Motor neuron (in vitro differentiated cells): ENCODE results near the gene SRF. TPM values are rescaled to one million over a fixed set of nuclear protein-coding genes. Genes with fewer than 3 reads are reported as not detected.

Experiments used
- ATAC-seq, 8 experiments: fragments of 200-7000 bp; cut with Tn5 transposase; replicated peaks in 6 of 8; 2 replicates each; pipeline ENCODE4 v1.8.0; 2021; ENCODE audit warnings: mild to moderate bottlenecking in 8 of 8, moderate library complexity in 8 of 8
- H3K27ac ChIP-seq, 2 donors: fragments of 250-450 bp; sonication (Bioruptor Pico); 2 replicates each; pipeline ENCODE4 v1.9.0; 2021; ENCODE audit warnings: antibody characterized with exemption in 2 of 2, mild to moderate bottlenecking in 2 of 2, moderate library complexity in 1 of 2
- H3K4me1 ChIP-seq, 2 donors: fragments of 250-450 bp; sonication (Bioruptor Pico); replicated peaks in 1 of 2; 2 replicates each; pipeline ENCODE4 v1.6.1; 2021; ENCODE audit warnings: antibody characterized with exemption in 2 of 2, mild to moderate bottlenecking in 2 of 2, moderate library complexity in 1 of 2
- H3K4me3 ChIP-seq, 5 donors: fragments of 250-450 bp; sonication (Bioruptor Pico); 2 replicates each; pipeline ENCODE4 v1.9.0; 2021; ENCODE audit warnings: antibody characterized with exemption in 5 of 5, mild to moderate bottlenecking in 5 of 5, moderate library complexity in 4 of 5
- WGBS, 10 experiments: fragments of 450-650 bp; shearing (Covaris generic); methylation state at CpG; one replicate each; pipeline ENCODE4 v1.0.0; 2022; 5-methylcytosine and 5-hydroxymethylcytosine counted together
- in situ Hi-C, 9 experiments: fragments of 400-800 bp; cut with MboI; loops; one replicate each; pipeline ENCODE4 v1.15.0; 2021; ENCODE audit warnings: low sequenced_read_pairs in 9 of 9, low pct_unique_long_range_greater_than_20kb in 2 of 9; ENCODE audit not compliant: unreplicated experiment in 9 of 9
- total RNA-seq, 8 experiments: library from RNA; unstranded; fragments of 300-600 nt; gene quantifications; 2 replicates each; pipeline versions ENCODE4 v1.2.3 to v1.2.4, GENCODE V29; 2022

SRF gene
- total RNA-seq, 8 experiments from 2014 or later = 8.5 to 25.9 (median 16.2) TPM

DNA sequence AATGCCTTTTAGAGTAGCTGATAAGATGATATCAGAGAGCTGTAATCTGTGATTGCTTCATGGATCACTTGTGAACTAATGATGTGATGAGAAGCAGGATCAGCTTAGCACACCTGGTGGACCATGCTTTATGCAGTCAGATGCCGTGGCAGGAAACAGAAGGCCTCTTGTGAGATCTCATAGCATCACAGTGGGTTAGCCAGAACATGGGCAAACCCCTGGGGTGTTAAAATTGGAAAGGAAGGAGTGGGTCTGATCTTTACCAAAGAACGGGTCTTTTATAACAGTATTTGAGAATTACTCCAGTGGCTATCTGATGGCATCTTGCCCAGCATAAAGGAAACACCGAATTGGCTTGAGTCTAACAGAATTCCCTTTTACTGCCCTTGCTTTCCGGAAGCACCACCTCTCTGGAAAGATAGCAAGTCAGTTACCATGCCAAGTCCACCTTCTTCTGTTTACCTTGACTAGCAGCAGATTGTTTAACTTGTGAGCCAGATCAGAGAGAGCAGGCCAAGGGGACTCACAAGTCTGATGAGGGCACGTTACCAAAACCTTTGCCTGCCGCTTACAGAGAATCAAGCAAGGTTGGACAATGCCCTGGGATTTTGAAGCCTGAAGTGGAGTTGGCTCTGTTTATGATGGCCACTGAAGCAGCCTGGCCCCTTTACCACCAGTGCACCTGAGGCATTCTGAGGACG, 20.9 kb upstream of the SRF start:
- H3K4me1 ChIP-seq = no peaks in the 10 kb centered on the region

GRCh38 chr6:43159599-43159998, 11.5 kb upstream of the SRF start:
- in situ Hi-C loops = no loop called here
- 55 to 100% (median 84%) methylated on average over 1 to 6 of the region's 11 CpGs; no CpG with 5 or more reads in 4 of the 10 experiments for WGBS, 10 experiments

More for the DNA sequence above, 20.9 kb upstream of the SRF start:
- in situ Hi-C loops = no loop called here
- Histone ChIP-seq H3K27ac (no peak overlapping the region), H3K4me3 (no peak overlapping the region)
- 80 to 100% (median 87%) methylated on average over 1 to 6 of the region's 7 CpGs; no CpG with 5 or more reads in 3 of the 10 experiments for WGBS, 10 experiments
- no peak for ATAC-seq

GRCh38 chr6:43163899-43164298, 7.2 kb upstream of the SRF start:
- H3K27ac ChIP-seq = no peak overlapping the region
- no peak overlapping the region for H3K4me3 ChIP-seq
- H3K4me1 ChIP-seq = no peaks in the 10 kb centered on the region
- no peak for ATAC-seq
- in situ Hi-C loops = no loop called here

More at GRCh38 chr6:43159599-43159998, 11.5 kb upstream of the SRF start:
- Histone ChIP-seq H3K4me1 (no peaks in the 10 kb centered on the region), H3K27ac (no peak overlapping the region), H3K4me3 (no peak overlapping the region)
- ATAC-seq = no peak

DNA sequence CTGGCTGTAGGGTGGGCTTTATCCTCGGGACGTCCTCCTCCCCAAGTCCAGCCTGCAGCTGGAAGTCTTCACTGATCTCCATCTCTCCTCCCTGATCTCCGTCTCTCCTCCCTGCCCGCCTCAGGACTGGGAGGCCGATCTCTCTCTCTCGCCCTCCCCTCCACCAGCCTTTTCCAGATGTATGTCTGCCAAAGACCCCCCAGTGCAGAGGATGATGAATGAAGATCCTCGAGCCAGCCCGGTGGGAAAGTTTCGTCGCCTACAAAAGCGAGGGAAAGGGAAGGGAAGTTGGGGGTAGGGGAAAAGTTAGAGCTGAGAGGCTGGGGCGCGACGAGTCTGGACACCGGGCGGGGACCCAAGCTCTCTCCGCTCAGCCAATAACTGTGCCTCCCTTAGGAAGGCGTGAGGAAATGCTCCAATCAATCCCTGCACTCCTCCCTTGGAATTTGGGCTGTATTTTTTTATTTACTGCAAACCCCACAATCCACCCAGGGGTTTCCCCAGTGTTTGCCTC, 595 bp upstream of the SRF start:
- Histone ChIP-seq H3K4me3 (peak overlapping the region; percentile 47 to 81 (median 65)), H3K27ac (peak overlapping the region; percentile 76 to 77), H3K4me1 (peaks cover 20 to 21% of the 10 kb centered on the region in 2 donors)
- in situ Hi-C loops = no loop called here
- peak; percentile 39 to 58 (median 46) for ATAC-seq
- WGBS, 10 experiments = 0% methylated on average over 1 to 9 of the region's 18 CpGs; no CpG with 5 or more reads in 1 of the 10 experiments

- peak in 1 of 8 experiments; percentile 0 for ATAC-seq
- WGBS, 10 experiments = 0 to 3% (median 0%) methylated on average over 2 to 19 of the region's 57 CpGs; no CpG with 5 or more reads in 7 of the 10 experiments
- peaks cover 20 to 21% of the 10 kb centered on the region in 2 donors for H3K4me1 ChIP-seq
- H3K27ac ChIP-seq = peak overlapping the region; percentile 79 to 80
- H3K4me3 ChIP-seq = peak overlapping the region; percentile 62 to 81 (median 70)
- in situ Hi-C loops = no loop called here
These were observed 636 bp downstream of the SRF start for GRCh38 chr6:43171707-43172103.

DNA sequence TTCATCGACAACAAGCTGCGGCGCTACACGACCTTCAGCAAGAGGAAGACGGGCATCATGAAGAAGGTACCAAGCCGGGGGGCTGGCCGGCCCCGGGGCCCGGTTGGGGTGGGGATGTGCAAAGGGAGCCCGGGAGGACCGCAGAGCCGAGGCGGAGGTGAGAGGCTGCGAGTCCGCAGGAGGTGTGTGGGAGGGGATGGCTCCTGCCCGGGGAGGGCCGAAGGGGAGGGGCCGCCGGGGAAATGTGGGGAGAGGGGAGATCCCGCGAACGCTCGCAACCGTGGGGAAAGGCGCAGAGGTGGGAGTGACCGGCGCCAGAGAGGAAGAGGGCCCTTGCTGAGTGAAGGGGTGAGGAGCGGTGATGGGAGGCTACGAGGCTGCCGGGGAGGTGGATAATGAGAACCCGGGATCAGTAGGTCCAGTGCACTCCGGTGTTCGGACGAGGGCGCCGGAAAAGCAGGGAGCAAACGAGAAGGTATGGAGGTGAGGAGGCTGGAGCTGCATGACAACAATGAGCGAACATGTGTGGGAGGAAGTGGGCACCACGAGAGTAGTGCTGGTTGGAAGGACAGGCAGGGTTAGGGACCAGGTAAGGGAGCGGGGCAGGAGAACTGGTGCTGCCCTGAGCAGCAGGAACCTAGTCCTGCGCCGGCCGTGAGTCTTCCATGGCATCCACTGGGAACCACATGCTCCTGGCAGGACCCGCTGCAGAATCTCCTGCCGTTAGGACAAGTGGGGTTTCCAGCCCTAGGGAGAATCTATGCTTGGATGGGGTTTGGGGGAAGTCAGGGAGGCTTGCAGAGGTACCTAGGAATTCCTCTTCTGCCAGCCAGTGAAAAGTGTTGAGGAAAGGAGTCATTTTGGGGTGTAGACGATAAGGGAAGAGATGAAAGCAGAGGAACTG, 1.3 kb downstream of the SRF start:
- in situ Hi-C loops = no loop called here

DNA sequence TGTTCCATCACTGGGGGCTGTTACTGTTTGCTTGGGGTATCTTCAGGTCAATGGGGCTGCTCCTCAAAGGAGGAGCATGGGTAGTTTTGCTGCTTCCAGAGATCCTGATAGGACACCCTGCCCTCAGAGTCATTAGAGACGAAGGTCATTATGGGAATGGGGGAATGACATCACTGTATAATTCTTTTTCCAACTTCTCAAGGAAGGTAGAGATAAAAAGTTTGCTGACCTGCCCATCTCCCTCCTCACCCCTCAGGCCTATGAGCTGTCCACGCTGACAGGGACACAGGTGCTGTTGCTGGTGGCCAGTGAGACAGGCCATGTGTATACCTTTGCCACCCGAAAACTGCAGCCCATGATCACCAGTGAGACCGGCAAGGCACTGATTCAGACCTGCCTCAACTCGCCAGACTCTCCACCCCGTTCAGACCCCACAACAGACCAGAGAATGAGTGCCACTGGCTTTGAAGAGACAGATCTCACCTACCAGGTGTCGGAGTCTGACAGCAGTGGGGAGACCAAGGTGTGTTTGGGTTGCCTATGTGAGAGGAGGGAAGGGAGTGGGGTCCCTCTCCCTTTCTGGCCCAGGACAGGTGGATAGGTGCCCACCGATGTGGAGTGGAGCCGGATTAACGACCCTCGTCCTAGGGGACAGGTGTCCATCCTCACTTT, 2.7 kb downstream of the SRF start:
- ATAC-seq = no peak
- Histone ChIP-seq H3K4me1 (peaks cover 20 to 21% of the 10 kb centered on the region in 2 donors), H3K4me3 (peak overlapping the region; percentile 25 to 81 (median 45)), H3K27ac (peak overlapping the region; percentile 70 to 86)
- in situ Hi-C loops = no loop called here
- 0 to 90% (median 40%) methylated on average over 1 to 2 of the region's 11 CpGs; no CpG with 5 or more reads in 3 of the 10 experiments for WGBS, 10 experiments

More for the DNA sequence above, 1.3 kb downstream of the SRF start:
- peak overlapping the region; percentile 62 to 81 (median 70) for H3K4me3 ChIP-seq
- ATAC-seq = peak in 3 of 8 experiments; percentile 0 to 1 (median 1)
- peaks cover 20 to 21% of the 10 kb centered on the region in 2 donors for H3K4me1 ChIP-seq
- 0 to 7% (median 0%) methylated on average over 1 to 14 of the region's 46 CpGs; no CpG with 5 or more reads in 3 of the 10 experiments for WGBS, 10 experiments
- peak overlapping the region; percentile 79 to 80 for H3K27ac ChIP-seq

DNA sequence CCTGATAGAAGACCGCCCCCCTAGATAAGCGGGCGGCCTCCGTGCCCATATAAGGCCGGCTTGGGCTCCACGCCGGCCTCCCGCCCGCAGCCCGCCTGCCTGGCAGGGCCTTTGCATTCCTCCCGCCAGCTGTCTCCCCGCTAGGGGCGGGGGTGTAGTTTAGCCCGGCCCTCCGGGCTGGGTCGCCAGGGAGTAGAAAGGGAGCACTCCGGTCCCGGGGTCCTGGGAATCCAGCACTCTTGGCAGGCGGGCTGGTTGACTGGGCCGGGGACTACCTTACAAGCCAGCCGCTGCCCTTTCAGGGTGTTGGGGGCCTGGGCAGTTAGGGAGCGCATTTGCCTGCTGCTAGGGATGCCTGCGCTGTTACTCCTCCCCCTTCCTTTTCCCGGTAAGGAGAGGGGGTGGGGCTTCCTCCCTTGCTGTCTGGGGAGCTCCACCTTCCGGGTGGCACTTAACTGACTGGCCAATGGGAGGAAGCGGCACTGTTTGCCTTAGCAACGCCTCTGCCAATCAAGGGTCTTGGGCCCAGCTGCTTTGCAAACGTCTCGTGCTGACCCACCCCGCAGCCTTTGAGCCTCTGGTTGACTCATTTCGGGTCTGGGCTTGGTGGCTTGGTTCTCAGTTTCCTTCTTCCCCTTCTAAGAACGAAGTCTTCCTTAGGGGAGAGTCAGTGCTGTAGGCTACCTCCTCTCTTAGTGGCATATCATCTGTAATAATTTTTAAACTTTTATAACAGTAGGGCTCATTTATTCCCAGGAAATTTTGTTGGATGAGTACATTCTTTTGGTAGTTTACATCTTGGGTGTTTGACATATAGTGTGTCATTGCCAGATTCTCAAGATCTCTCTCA, 3.4 kb downstream of the SRF start:
- peak overlapping the region; percentile 70 to 86 for H3K27ac ChIP-seq
- H3K4me1 ChIP-seq = peaks cover 20 to 21% of the 10 kb centered on the region in 2 donors
- in situ Hi-C loops = no loop called here
- H3K4me3 ChIP-seq = peak overlapping the region; percentile 25 to 81 (median 45)
- 0 to 8% (median 2%) methylated on average over 2 to 15 of the region's 32 CpGs; no CpG with 5 or more reads in 4 of the 10 experiments for WGBS, 10 experiments
- ATAC-seq = peak; percentile 48 to 73 (median 69)

- no peak overlapping the region for H3K27ac ChIP-seq
These were observed 4.8 kb downstream of the SRF start for GRCh38 chr6:43175676-43176422.

GRCh38 chr6:43176423-43176786, 5.3 kb downstream of the SRF start:
- in situ Hi-C loops = no loop called here
- Histone ChIP-seq H3K4me1 (peaks cover 31 to 32% of the 10 kb centered on the region in 2 donors), H3K27ac (no peak overlapping the region), H3K4me3 (no peak overlapping the region)
- ATAC-seq = no peak
- WGBS, 10 experiments = 90 to 91% methylated on average over 2 to 4 of the region's 6 CpGs; no CpG with 5 or more reads in 8 of the 10 experiments

More at GRCh38 chr6:43175676-43176422, 4.8 kb downstream of the SRF start:
- H3K4me3 ChIP-seq = no peak overlapping the region
- in situ Hi-C loops = no loop called here
- ATAC-seq = no peak
- H3K4me1 ChIP-seq = peaks cover 26% of the 10 kb centered on the region in 2 donors
- 86 to 100% (median 97%) methylated on average over 2 to 4 of the region's 11 CpGs; no CpG with 5 or more reads in 6 of the 10 experiments for WGBS, 10 experiments

- H3K4me1 ChIP-seq = peaks cover 27 to 34% of the 10 kb centered on the region in 2 donors
- in situ Hi-C loops = no loop called here
- ATAC-seq = no peak
- H3K4me3 ChIP-seq = no peak overlapping the region
- no peak overlapping the region for H3K27ac ChIP-seq
- WGBS, 10 experiments = 71 to 91% (median 82%) methylated on average over 1 to 7 of the region's 12 CpGs; no CpG with 5 or more reads in 2 of the 10 experiments
These were observed 7.1 kb downstream of the SRF start for GRCh38 chr6:43178150-43178549.
